HCT116 (cell line): Measurements from ENCODE around the gene SLMAP.
"Not testable (repeated sequence)": the region's sequence is repeated elsewhere in the genome, so short reads cannot be mapped to it uniquely, and the experiment has no call there.

Source experiments
- EGR1 ChIP-seq: IDR thresholded peaks from 2 replicates; pipeline ENCODE4 v1.6.1; 2012; ENCODE audit warnings: low read depth
- EZH2 ChIP-seq: fragments of 200-600 bp; sonication (generic); IDR thresholded peaks from 2 replicates; pipeline ENCODE4 v1.6.1; 2017; ENCODE audit warnings: antibody characterized with exemption, mixed run types
- EZH2phosphoT487 ChIP-seq: fragments of 200-600 bp; IDR thresholded peaks from 2 replicates; pipeline ENCODE4 v1.6.1; 2018; ENCODE audit warnings: antibody characterized with exemption, borderline replicate concordance
- POLR2A ChIP-seq: IDR thresholded peaks from 2 replicates; pipeline ENCODE4 v1.7.0; 2011; ENCODE audit warnings: borderline replicate concordance; ENCODE audit not compliant: insufficient read depth, insufficient read length; ENCODE audit errors: extremely low read depth
- POLR2AphosphoS5 ChIP-seq: IDR thresholded peaks from 2 replicates; pipeline ENCODE4 v1.6.1; 2011; ENCODE audit warnings: mild to moderate bottlenecking, low read depth, low read length, moderate library complexity
- RAD21 ChIP-seq: IDR thresholded peaks from 2 replicates; pipeline ENCODE4 v1.6.1; 2012; ENCODE audit warnings: low read depth, mild to moderate bottlenecking
- SIN3A ChIP-seq: IDR thresholded peaks from 2 replicates; pipeline ENCODE4 v1.6.1; 2012; ENCODE audit warnings: low read depth
- SP1 ChIP-seq: IDR thresholded peaks from 2 replicates; pipeline ENCODE4 v1.6.1; 2012; ENCODE audit warnings: low read depth
- SRF ChIP-seq: IDR thresholded peaks from 2 replicates; pipeline ENCODE4 v1.6.1; 2012; ENCODE audit warnings: low read depth
- YY1 ChIP-seq: IDR thresholded peaks from 2 replicates; pipeline ENCODE4 v1.6.1; 2011; ENCODE audit warnings: low read length, low read depth, moderate library complexity, mild to moderate bottlenecking; ENCODE audit not compliant: insufficient replicate concordance; ENCODE audit errors: extremely low read depth
- ZNF274 ChIP-seq: fragments of 200-500 bp; sonication (Bioruptor generic); IDR thresholded peaks from 2 replicates; pipeline ENCODE4 v1.6.1; 2014; ENCODE audit warnings: mild to moderate bottlenecking, low read depth, low read length, inconsistent platforms
- TF ChIP-seq, protein P1 (sequence below), 3 experiments: fragments of 200-600 bp in 1 of 3; sonication (generic) in 1 of 3; IDR thresholded peaks in 2 of 3; conservative IDR thresholded peaks in 1 of 3; 2 replicates each; pipeline ENCODE4 v1.5.1; 2012 to 2017; ENCODE audit warnings: low read depth in 2 of 3, low read length in 2 of 3, antibody characterized with exemption in 1 of 3, borderline replicate concordance in 1 of 3, control low read depth in 1 of 3, mild to moderate bottlenecking in 1 of 3, mixed read lengths in 1 of 3, mixed run types in 1 of 3, moderate library complexity in 1 of 3; ENCODE audit not compliant: insufficient read depth in 1 of 3
- TF ChIP-seq, protein P2 (sequence below): IDR thresholded peaks from 2 replicates; pipeline ENCODE4 v1.6.1; 2012; ENCODE audit warnings: low read depth
- TF ChIP-seq, protein P3 (sequence below): IDR thresholded peaks from 2 replicates; pipeline ENCODE4 v1.6.1; 2012

DNA sequence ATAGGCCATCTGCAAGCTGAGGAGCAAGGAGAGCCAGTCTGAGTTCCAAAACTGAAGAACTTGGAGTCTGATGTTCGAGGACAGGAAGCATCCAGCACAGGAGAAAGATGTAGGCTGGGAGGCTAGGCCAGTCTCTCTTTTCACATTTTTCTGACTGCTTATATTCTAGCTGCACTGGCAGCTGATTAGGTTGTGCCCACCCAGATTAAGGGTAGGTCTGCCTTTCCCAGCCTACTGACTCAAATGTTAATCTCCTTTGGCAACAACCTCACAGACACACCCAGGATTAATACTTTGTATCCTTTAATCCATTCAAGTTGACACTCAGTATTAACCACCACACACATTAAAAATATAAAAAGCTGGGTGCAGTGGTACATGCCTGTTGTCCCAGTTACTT, 113.0 kb downstream of the SLMAP start:
- TF ChIP-seq POLR2AphosphoS5, POLR2A, RAD21, YY1, SP1, SIN3A, EZH2, EZH2phosphoT487, EGR1, ZNF274, SRF: not testable (repeated sequence)
- TF ChIP-seq, protein P1, sequence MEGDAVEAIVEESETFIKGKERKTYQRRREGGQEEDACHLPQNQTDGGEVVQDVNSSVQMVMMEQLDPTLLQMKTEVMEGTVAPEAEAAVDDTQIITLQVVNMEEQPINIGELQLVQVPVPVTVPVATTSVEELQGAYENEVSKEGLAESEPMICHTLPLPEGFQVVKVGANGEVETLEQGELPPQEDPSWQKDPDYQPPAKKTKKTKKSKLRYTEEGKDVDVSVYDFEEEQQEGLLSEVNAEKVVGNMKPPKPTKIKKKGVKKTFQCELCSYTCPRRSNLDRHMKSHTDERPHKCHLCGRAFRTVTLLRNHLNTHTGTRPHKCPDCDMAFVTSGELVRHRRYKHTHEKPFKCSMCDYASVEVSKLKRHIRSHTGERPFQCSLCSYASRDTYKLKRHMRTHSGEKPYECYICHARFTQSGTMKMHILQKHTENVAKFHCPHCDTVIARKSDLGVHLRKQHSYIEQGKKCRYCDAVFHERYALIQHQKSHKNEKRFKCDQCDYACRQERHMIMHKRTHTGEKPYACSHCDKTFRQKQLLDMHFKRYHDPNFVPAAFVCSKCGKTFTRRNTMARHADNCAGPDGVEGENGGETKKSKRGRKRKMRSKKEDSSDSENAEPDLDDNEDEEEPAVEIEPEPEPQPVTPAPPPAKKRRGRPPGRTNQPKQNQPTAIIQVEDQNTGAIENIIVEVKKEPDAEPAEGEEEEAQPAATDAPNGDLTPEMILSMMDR (IDR thresholded peaks at IDR 0.05 in 2 of 3, conservative IDR thresholded peaks at IDR 0.05 in 1 of 3; ENCODE audit: borderline replicate concordance in 1 of 3, insufficient read depth in 1 of 3, low read depth in 2 of 3, low read length in 2 of 3), result not testable (repeated sequence)
- TF ChIP-seq, protein P2, sequence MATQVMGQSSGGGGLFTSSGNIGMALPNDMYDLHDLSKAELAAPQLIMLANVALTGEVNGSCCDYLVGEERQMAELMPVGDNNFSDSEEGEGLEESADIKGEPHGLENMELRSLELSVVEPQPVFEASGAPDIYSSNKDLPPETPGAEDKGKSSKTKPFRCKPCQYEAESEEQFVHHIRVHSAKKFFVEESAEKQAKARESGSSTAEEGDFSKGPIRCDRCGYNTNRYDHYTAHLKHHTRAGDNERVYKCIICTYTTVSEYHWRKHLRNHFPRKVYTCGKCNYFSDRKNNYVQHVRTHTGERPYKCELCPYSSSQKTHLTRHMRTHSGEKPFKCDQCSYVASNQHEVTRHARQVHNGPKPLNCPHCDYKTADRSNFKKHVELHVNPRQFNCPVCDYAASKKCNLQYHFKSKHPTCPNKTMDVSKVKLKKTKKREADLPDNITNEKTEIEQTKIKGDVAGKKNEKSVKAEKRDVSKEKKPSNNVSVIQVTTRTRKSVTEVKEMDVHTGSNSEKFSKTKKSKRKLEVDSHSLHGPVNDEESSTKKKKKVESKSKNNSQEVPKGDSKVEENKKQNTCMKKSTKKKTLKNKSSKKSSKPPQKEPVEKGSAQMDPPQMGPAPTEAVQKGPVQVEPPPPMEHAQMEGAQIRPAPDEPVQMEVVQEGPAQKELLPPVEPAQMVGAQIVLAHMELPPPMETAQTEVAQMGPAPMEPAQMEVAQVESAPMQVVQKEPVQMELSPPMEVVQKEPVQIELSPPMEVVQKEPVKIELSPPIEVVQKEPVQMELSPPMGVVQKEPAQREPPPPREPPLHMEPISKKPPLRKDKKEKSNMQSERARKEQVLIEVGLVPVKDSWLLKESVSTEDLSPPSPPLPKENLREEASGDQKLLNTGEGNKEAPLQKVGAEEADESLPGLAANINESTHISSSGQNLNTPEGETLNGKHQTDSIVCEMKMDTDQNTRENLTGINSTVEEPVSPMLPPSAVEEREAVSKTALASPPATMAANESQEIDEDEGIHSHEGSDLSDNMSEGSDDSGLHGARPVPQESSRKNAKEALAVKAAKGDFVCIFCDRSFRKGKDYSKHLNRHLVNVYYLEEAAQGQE, result not testable (repeated sequence)
- TF ChIP-seq, protein P3, sequence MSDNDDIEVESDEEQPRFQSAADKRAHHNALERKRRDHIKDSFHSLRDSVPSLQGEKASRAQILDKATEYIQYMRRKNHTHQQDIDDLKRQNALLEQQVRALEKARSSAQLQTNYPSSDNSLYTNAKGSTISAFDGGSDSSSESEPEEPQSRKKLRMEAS, result not testable (repeated sequence)
